ENCODE data around the gene PROS1. TPM values are rescaled to one million over a fixed set of nuclear protein-coding genes. Genes with fewer than 3 reads are reported as not detected.

The PROS1 gene
- total and polyA plus RNA-seq, 7 donors = 2.8 to 31.4 (median 19.9) TPM

DNA sequence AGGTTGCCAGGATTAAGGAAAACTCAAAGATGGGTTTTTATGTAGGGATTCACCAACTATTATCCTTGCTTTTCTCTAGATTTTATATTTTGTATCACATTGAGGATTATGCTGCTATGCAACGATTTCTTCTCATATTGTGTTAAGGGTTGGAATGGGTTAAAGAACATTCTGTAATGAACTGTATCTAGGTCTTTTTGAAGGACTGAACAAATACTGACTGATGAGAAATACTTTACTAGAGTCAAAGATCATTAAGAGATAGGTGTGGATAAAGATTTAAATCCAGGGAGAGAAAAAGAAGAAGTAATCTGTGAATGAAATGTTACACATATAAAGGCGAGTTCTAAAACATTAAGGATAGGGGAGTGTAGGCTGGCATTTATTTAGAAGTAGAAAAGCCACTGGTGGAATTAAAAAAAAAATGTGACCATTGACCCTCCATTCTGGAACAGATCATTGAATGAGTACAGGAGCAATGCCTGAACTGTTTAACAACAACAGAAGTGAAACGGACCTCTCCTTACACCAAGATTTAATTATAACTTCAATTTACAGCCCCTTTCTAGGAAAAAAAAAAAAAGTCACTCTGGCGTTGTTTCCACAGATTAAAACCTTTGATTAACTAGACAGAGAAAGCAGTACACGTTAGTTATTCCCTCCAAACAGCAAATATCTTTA lies 39.2 kb downstream of the PROS1 start:
- Histone ChIP-seq H3K4me3 (no peak overlapping the region), H3K9me3 (no peaks in the 10 kb centered on the region), H3K36me3 (no peaks in the 10 kb centered on the region), H3K4me1 (no peaks in the 10 kb centered on the region), H3K27me3 (no peaks in the 10 kb centered on the region), H3K27ac (no peak overlapping the region)
- DNase-seq = no peak
- TF ChIP-seq, protein P1, sequence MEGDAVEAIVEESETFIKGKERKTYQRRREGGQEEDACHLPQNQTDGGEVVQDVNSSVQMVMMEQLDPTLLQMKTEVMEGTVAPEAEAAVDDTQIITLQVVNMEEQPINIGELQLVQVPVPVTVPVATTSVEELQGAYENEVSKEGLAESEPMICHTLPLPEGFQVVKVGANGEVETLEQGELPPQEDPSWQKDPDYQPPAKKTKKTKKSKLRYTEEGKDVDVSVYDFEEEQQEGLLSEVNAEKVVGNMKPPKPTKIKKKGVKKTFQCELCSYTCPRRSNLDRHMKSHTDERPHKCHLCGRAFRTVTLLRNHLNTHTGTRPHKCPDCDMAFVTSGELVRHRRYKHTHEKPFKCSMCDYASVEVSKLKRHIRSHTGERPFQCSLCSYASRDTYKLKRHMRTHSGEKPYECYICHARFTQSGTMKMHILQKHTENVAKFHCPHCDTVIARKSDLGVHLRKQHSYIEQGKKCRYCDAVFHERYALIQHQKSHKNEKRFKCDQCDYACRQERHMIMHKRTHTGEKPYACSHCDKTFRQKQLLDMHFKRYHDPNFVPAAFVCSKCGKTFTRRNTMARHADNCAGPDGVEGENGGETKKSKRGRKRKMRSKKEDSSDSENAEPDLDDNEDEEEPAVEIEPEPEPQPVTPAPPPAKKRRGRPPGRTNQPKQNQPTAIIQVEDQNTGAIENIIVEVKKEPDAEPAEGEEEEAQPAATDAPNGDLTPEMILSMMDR (IDR thresholded peaks at IDR 0.05) = no peak
- TF ChIP-seq EP300 (IDR thresholded peaks at IDR 0.05) (no peak), POLR2A (IDR thresholded peaks at IDR 0.05) (no peak), POLR2AphosphoS5 (IDR thresholded peaks at IDR 0.05) (no peak)
- WGBS, 2 donors = 29 to 69% methylated on average over 5 of the region's 5 CpGs
- intact Hi-C loops (cut with DNase I) = no loop called here

DNA sequence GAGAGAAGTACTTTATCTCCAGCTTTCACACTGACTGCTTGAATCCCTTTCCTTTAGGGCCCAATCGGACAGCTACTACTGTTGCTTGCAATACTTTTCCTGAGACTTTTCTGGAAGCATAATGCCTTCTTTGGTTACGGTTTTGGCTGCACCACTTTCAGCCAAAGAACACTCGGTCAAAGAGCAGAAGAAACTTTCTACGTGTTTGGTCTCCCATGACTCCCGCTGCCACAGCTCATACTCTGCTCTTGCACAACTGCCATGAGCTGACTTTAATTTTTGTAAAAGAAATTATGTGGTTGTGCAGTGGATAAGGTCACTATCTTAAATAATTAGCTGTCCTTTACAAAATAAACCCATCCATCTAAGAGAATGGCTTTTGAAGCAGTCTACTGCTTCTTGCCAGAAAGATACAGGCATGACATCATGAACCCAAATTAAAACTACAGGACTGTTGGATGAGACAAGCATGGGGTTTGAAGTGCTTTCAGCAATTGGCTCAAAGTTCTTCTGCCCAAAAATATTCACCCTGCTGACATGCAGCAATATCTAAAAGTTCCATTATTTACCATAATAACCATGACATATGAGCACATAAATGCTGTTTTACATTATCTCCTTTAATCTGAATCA lies 42.0 kb downstream of the PROS1 start:
- no peak for DNase-seq
- Histone ChIP-seq H3K27ac (no peak overlapping the region), H3K36me3 (peaks cover 0 to 1% (median 0%) of the 10 kb centered on the region in 4 donors), H3K9me3 (no peaks in the 10 kb centered on the region), H3K27me3 (no peaks in the 10 kb centered on the region), H3K4me1 (no peaks in the 10 kb centered on the region), H3K4me3 (no peak overlapping the region)
- TF ChIP-seq POLR2A (IDR thresholded peaks at IDR 0.05) (no peak), POLR2AphosphoS5 (IDR thresholded peaks at IDR 0.05) (no peak), EP300 (IDR thresholded peaks at IDR 0.05) (no peak)
- TF ChIP-seq, protein P1 (IDR thresholded peaks at IDR 0.05) = no peak
- whole genome bisulfite sequencing, 2 donors = 92 to 94% methylated on average over 5 of the region's 5 CpGs
- intact Hi-C loops (cut with DNase I) = no loop called here

DNA sequence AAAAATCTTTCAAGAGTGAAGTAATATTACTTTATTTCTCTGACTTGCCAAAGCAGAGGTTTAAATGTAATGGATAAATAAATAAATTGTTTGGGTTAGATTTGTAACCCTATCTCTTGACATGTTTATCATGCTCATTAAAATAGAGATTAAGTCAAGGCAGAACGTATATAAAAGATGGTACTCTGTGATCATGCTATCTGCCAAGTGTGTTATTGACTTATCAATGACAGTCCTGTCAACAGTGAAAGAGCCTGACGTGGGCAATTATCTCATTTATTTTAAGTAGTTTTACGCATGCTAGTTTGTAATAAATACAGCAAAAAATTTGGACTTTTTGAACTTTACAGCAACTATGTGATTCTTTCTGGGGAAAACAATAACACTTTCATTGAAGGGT lies 43.7 kb downstream of the PROS1 start:
- Histone ChIP-seq H3K27me3 (no peaks in the 10 kb centered on the region), H3K4me3 (no peak overlapping the region), H3K9me3 (no peaks in the 10 kb centered on the region), H3K4me1 (no peaks in the 10 kb centered on the region), H3K36me3 (peaks cover 0 to 5% (median 0%) of the 10 kb centered on the region in 4 donors), H3K27ac (no peak overlapping the region)
- intact Hi-C loops (cut with DNase I) = no loop called here
- DNase-seq = no peak
- TF ChIP-seq EP300 (IDR thresholded peaks at IDR 0.05) (no peak), POLR2AphosphoS5 (IDR thresholded peaks at IDR 0.05) (no peak), POLR2A (IDR thresholded peaks at IDR 0.05) (no peak)
- TF ChIP-seq, protein P1 (IDR thresholded peaks at IDR 0.05) = no peak
- WGBS, 2 donors = 55 to 66% methylated on average over 3 of the region's 3 CpGs

DNA sequence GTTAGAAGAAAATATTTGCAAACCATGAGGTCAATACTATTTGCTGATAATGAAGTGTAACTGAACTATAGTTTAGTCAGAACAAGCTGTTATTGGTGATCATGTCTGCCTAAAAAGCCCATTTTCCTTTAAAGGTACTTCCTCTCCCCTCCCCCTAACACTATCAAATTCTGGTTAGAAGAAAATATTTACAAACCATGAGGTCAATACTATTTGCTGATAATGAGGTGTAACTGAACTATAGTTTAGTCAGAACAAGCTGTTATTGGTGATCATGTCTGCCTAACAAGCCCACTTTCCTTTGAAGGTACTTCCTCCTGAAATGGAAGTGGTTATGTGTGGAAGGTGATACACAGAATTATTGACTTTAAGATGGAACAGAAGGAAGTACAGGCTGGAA lies 46.9 kb downstream of the PROS1 start:
- Histone ChIP-seq H3K9me3 (no peaks in the 10 kb centered on the region), H3K36me3 (peaks cover 0 to 5% (median 0%) of the 10 kb centered on the region in 4 donors), H3K4me1 (no peaks in the 10 kb centered on the region), H3K27ac (no peak overlapping the region), H3K4me3 (no peak overlapping the region), H3K27me3 (no peaks in the 10 kb centered on the region)
- DNase-seq = no peak
- intact Hi-C loops (cut with DNase I) = no loop called here
- TF ChIP-seq EP300 (IDR thresholded peaks at IDR 0.05) = no peak
- no peak for TF ChIP-seq POLR2A (IDR thresholded peaks at IDR 0.05)
- TF ChIP-seq, protein P1 (IDR thresholded peaks at IDR 0.05) = no peak
- TF ChIP-seq POLR2AphosphoS5 (IDR thresholded peaks at IDR 0.05) = no peak
